Lower leg skin (tissue), 3 donors: Measurements from ENCODE around the gene KAZN.

ENCODE experiments used
- CTCF ChIP-seq, 3 donors: fragments of 450-650 bp; IDR thresholded peaks; one replicate each; pipeline ENCODE4 v1.5.1; 2016; ENCODE audit warnings: antibody characterized with exemption in 3 of 3, mild to moderate bottlenecking in 3 of 3, moderate library complexity in 2 of 3
- POLR2A ChIP-seq, 2 donors: fragments of 450-650 bp; IDR thresholded peaks; one replicate each; pipeline ENCODE4 v1.6.1; 2016 to 2017; ENCODE audit warnings: antibody characterized with exemption in 2 of 2, mild to moderate bottlenecking in 1 of 2, moderate library complexity in 1 of 2

- no peak for TF ChIP-seq CTCF (IDR thresholded peaks at IDR 0.05)
- TF ChIP-seq POLR2A (IDR thresholded peaks at IDR 0.05) = no peak
Measured at GRCh38 chr1:15017120-15017519, 418.6 kb downstream of the KAZN start.
